Keratinocyte (primary cell): ENCODE measurements around the gene SFT2D1.

ENCODE experiments used
- CTCF ChIP-seq, 3 experiments: IDR thresholded peaks in 1 of 3; conservative IDR thresholded peaks in 1 of 3; optimal IDR thresholded peaks in 1 of 3; 2 replicates in 2 of 3; 3 replicates in 1 of 3; pipeline versions ENCODE3 to v1.5.1; 2011; ENCODE audit warnings: low read length in 3 of 3, mild to moderate bottlenecking in 3 of 3, moderate library complexity in 2 of 3, control low read depth in 1 of 3, inconsistent platforms in 1 of 3; ENCODE audit not compliant: insufficient read depth in 2 of 3; ENCODE audit errors: extremely low read depth in 1 of 3
- EZH2 ChIP-seq: IDR thresholded peaks from one replicate; pipeline ENCODE4 v1.6.1; 2012; ENCODE audit warnings: inconsistent platforms, mild to moderate bottlenecking, low read length, moderate library complexity

DNA sequence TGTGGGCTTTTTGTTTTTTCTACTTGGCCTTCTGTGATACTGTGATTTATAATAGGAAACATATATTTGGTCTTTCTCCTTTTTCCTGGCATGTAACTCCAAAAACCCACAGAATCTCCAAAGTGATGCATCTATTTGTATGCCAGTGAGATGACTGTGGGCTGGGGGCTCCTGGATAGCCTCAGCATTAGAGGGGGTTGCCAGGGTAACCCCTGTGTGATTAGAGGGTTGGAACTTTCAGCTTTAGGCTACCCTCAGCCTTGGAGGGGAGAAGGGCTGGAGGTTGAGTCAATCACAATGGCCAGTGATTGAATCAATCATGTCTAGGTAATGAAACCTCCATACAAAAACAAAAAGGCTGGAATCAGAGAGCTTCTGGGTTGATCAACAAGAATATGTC is 10.6 kb upstream of the SFT2D1 start:
- no peak for TF ChIP-seq CTCF (optimal IDR thresholded peaks at IDR 0.05 in 1 of 3, IDR thresholded peaks at IDR 0.05 in 1 of 3, conservative IDR thresholded peaks at IDR 0.05 in 1 of 3; ENCODE audit: extremely low read depth in 1 of 3, insufficient read depth in 2 of 3, low read length in 3 of 3)
- no peak for TF ChIP-seq EZH2
